ENCODE measurements around the gene KLF17.
"Not testable (repeated sequence)": the region's sequence is repeated elsewhere in the genome, so short reads cannot be mapped to it uniquely, and the experiment has no call there.

Gene KLF17

GRCh38 chr1:44113095-44113609, 5.5 kb upstream of the KLF17 start:
- TF ChIP-seq CTCF (conservative IDR thresholded peaks at IDR 0.05; ENCODE audit: low read depth), result no peak
- no peak for DNase-seq (ENCODE audit: low spot score)
- ChIA-PET CTCF (no interaction called here), POLR2A (ENCODE audit: low non-redundant PET) (no interaction called here)
- H3K27ac ChIP-seq, result no peak overlapping the region

- DNase-seq (ENCODE audit: low spot score), result no peak
- no peak for TF ChIP-seq CTCF (conservative IDR thresholded peaks at IDR 0.05; ENCODE audit: low read depth)
- POLR2A ChIA-PET (ENCODE audit: low non-redundant PET), result no interaction called here
- no peak overlapping the region for H3K27ac ChIP-seq
- CTCF ChIA-PET, result no interaction called here
These were observed 4.5 kb upstream of the KLF17 start for GRCh38 chr1:44114098-44114497.

GRCh38 chr1:44117272-44117671, 1.3 kb upstream of the KLF17 start:
- CTCF ChIA-PET; POLR2A ChIA-PET (ENCODE audit: low non-redundant PET): not testable (repeated sequence)

GRCh38 chr1:44119525-44119924, 904 bp downstream of the KLF17 start:
- no peak for DNase-seq (ENCODE audit: low spot score)
- TF ChIP-seq CTCF (conservative IDR thresholded peaks at IDR 0.05; ENCODE audit: low read depth), result no peak
- ChIA-PET CTCF (no interaction called here), POLR2A (ENCODE audit: low non-redundant PET) (no interaction called here)
- no peak overlapping the region for H3K27ac ChIP-seq

More at GRCh38 chr1:44117272-44117671, 1.3 kb upstream of the KLF17 start:
- not testable (repeated sequence) for H3K27ac ChIP-seq; DNase-seq (ENCODE audit: low spot score)

GRCh38 chr1:44120398-44120949, 1.9 kb downstream of the KLF17 start:
- no peak for DNase-seq (ENCODE audit: low spot score)
- POLR2A ChIA-PET (ENCODE audit: low non-redundant PET), result no interaction called here
- CTCF ChIA-PET, result interaction anchor here (0.6 kb wide), 1 partner anchor 215 kb away, joined by 5 read pairs; no protein-coding TSS in a partner anchor
- no peak overlapping the region for H3K27ac ChIP-seq
- TF ChIP-seq CTCF (conservative IDR thresholded peaks at IDR 0.05; ENCODE audit: low read depth), result no peak

GRCh38 chr1:44129616-44130500, 11.2 kb downstream of the KLF17 start:
- ChIA-PET POLR2A (ENCODE audit: low non-redundant PET) (no interaction called here), CTCF (no interaction called here)
- H3K27ac ChIP-seq, result no peak overlapping the region
- no peak for DNase-seq (ENCODE audit: low spot score)
- no peak for TF ChIP-seq CTCF (conservative IDR thresholded peaks at IDR 0.05; ENCODE audit: low read depth)

GRCh38 chr1:44131411-44131810, 12.8 kb downstream of the KLF17 start:
- POLR2A ChIA-PET (ENCODE audit: low non-redundant PET), result no interaction called here
- CTCF ChIA-PET, result interaction anchor here (0.7 kb wide), 1 partner anchor 561 kb away, joined by 3 read pairs; no protein-coding TSS in a partner anchor
- DNase-seq (ENCODE audit: low spot score), result no peak
- TF ChIP-seq CTCF (conservative IDR thresholded peaks at IDR 0.05; ENCODE audit: low read depth), result no peak
- no peak overlapping the region for H3K27ac ChIP-seq

All from RWPE1 (cell line).